EL (cell line): ENCODE results near the gene JAML.

Experiments
- DNase-seq: peaks from one replicate; pipeline ENCODE4 v3.0.0-alpha.2; 2016

JAML gene

DNA sequence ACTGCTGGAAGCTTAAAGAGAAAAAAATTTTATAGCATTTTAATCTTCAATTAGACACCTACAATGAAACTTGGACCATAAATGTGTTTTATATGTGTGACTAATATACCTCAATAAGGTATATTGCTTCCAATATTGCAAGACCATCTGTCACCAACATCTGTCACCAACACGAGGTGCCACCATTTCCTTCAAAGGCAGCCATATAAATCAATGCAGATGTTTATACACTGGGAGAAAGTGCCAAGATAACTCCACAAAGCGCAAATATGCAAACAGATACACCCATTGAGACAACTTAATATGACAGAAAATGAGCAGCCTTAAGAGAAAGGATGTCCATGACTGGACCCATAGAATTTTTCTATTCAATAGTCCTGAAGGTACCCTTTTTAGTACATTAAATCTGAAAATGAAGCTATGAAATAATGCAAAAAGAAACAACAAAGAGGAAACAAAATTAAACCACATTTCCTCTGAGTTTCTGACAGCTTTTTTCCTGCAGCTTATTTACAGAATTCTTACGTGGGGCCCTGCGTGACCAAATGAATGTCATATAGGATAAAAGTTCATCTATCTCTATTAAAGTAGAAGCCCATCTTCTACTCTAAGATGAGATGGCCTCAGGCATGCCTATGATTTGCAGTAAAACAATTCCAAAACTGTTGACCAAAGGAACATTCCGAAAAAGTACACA, 14.8 kb upstream of the JAML start:
- no peak for DNase-seq

- DNase-seq, result no peak
These were observed 14.1 kb upstream of the JAML start for GRCh38 chr11:118238929-118239328.

- no peak for DNase-seq
These were observed 13.6 kb upstream of the JAML start for GRCh38 chr11:118238421-118238820.

DNA sequence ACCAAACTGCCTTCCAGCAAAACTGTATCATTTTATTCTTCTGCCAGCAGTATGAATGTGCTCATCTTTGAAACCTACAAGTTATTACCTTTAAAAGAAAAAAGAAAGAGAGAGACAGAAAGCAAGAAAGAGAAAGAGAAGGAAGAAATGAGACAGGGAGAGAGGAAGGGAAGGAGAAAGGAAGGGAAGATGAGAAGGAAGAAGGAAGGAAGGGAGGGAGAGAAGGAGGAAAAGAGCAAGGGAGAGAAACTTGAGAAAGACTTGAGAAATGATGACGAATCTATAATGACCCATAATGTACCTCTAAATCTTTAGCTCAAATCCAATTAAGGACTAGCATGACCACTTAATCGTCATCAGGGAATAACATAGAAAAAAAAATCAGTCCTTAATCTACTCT, 11.4 kb upstream of the JAML start:
- DNase-seq, result no peak

DNA sequence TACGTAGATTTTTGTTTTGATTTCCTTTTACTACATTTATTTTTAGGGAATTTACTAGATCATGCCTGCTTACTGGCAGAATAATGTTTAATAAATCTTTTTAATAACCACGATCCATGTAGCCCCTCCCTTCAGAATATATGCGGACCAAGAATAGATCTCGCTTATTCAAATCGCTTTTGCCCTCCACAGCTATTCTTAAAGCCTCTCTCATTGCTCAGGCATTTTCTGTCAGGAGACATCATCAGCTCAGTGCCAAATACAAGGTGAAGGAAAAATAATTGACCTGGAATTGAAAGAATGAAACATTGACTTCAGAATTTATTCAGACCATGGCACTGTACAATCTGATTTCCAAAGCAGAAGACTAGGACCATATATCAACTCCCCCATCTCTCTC, 10.0 kb upstream of the JAML start:
- DNase-seq, result no peak

- no peak for DNase-seq
These were observed 9.0 kb upstream of the JAML start for GRCh38 chr11:118233850-118234249.

DNA sequence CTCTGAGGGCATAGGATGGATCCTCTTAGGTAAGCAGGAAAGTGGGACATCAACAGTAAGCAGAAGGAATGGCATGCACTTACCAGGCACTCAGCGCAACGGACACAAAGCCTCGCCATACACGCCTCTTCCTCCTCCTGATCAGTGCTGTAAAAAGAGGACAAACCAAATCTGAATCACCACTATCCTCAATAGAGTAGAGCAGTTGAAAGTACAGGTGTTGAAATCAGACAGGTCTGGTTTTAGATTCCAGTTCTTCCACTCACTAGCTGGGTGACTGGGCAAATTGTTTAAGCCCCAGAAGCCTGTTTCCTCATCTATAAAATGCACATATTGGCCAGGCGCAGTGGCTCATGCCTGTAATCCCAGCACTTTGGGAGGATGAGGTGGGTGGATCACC, 8.6 kb upstream of the JAML start:
- DNase-seq, result no peak

DNA sequence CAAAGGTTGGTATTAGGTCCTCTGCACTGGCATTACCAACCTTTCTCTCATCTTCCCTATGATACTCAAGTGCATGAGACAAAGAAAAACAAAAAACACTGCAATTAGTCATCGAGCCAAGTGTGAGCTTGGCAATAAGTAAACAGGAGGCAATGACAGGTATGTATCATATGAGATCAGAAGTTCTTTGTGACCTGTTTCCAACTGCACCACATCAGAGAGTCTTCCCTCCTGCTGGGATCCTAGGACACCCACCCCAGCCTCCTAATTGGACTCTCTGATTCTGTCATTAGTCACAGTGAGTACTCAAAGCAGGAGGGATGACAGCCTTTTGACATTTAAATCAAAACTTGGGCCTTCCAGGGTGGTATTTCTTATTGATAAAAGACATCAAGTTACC, 7.8 kb upstream of the JAML start:
- no peak for DNase-seq

GRCh38 chr11:118231461-118231860, 6.7 kb upstream of the JAML start:
- no peak for DNase-seq

DNA sequence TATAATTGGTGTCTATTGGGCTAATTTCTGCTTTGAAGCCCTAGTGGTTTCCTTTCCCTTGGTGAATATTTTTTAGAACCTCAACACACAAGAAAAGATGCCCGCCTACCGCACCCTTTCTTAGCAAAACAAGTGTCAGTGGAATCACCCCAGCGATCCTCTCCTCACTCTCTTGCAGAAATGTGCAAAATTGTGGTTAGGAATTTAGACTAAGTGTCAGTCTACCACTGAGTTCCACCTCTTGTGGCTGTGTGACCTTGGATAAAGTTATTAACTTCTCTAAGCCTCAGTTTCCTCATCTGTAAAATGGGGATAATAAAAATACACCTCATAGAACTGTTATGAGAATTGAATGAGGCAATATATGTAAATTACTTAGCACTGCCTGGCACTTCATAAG, 5.3 kb upstream of the JAML start:
- DNase-seq, result no peak

GRCh38 chr11:118229274-118229847, 4.5 kb upstream of the JAML start:
- DNase-seq, result no peak

GRCh38 chr11:118227865-118228785, 3.3 kb upstream of the JAML start:
- DNase-seq, result no peak

- no peak for DNase-seq
These were observed 2.0 kb upstream of the JAML start for GRCh38 chr11:118226781-118227180.

GRCh38 chr11:118226296-118226695, 1.5 kb upstream of the JAML start:
- peak; percentile 9 for DNase-seq

GRCh38 chr11:118223992-118224391, 819 bp downstream of the JAML start:
- no peak for DNase-seq

DNA sequence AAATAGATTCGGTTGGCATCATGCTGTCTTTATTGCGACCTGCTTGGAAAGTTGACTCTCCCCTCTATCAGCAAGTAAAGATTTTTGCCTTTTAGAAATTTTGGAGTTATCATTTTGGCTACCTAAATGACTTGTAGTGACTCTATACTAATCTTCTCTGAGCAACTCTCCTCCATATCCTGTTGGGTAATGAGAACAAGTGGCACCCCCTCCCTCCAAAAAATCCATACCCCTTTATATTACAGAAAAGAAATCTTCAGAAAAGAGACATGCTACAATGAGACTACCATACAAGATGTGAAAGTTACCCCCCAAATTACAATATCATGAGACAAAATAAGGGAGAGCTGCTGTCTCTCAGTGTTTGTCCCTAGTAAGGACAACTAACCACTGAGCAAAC, 1.2 kb downstream of the JAML start:
- no peak for DNase-seq

- no peak for DNase-seq
These were observed 2.4 kb downstream of the JAML start for GRCh38 chr11:118222437-118222836.

- no peak for DNase-seq
These were observed 3.4 kb downstream of the JAML start for GRCh38 chr11:118221419-118221818.

- DNase-seq, result no peak
These were observed 5.1 kb downstream of the JAML start for GRCh38 chr11:118219732-118220131.

DNA sequence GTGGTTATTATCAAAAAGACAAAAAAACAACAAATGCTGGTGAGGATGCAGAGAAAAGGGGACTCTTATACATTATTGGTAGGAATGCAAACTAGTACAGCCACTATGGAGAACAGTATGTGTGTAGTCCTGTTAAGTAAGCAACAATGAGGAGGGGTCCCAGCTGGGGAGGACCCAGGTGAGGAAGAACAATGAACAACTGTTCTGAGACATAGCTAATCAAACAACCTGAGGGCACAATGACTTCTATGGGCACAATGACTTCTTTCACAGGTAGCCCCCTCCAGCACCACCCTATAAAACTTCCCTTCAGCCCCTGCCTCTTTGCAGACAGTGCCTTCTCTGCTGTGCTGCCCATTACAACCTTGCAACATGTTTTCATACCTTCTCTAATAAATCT, 5.6 kb downstream of the JAML start:
- DNase-seq, result no peak

GRCh38 chr11:118217575-118217974, 7.2 kb downstream of the JAML start:
- no peak for DNase-seq

- DNase-seq, result no peak
These were observed 8.0 kb downstream of the JAML start for GRCh38 chr11:118216621-118217481.

GRCh38 chr11:118215765-118216164, 9.0 kb downstream of the JAML start:
- no peak for DNase-seq
